ENCODE data around the gene ABLIM2.

DNA sequence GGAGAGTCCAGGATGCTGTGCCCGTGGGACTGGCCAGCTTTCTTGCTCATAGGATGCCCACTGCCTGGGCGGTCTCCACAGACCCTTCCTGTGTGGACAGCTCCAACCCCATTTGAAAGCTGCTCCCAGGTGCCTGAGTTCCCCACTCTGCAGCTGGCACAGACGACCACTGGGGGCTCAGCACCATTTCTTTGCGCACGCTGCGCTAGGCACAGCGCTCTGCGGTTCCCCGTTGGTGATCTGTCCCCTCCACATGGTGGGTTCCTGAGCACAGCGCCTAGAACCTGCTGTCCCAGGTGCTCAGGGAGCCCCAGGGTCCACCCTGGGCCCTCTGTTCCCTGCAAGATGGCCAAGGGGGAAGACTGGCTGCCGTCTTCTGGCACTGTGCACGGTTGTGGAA is 173.5 kb downstream of the ABLIM2 start:
- TF ChIP-seq CTCF (conservative IDR thresholded peaks at IDR 0.05; ENCODE audit: low read depth, low read length): no peak
- TF ChIP-seq EZH2 (IDR thresholded peaks at IDR 0.05; ENCODE audit: borderline replicate concordance, low read depth, low read length, poor library complexity, severe bottlenecking): no peak
